Pancreas (tissue), 10 donors: ENCODE measurements around the gene RUNDC3A. TPM values are rescaled to one million over a fixed set of nuclear protein-coding genes. Genes with fewer than 3 reads are reported as not detected.

ENCODE experiments used
- ATAC-seq, 4 donors: fragments of 200-7000 bp; cut with Tn5 transposase; one replicate each; pipeline versions ENCODE4 v1.8.0 to v1.9.1; 2020; ENCODE audit warnings: mild to moderate bottlenecking in 4 of 4, moderate library complexity in 4 of 4
- DNase-seq, 6 donors: peaks; one replicate each; pipeline ENCODE4 v3.0.0-alpha.2; 2020
- FAIRE-seq: peaks from 2 replicates; lab custom pipeline; 2012; peaks lifted over from hg19 to GRCh38; lab: Jason Lieb, UNC
- H3K27ac ChIP-seq, 4 donors: fragments of 200-600 bp; sonication (generic); 1 replicate in 3 of 4; 2 replicates in 1 of 4; pipeline versions ENCODE4 v1.5.0 to v1.8.0; 2020
- H3K27me3 ChIP-seq, 4 donors: fragments of 200-600 bp; one replicate each; pipeline ENCODE4 v1.8.0; 2021
- H3K36me3 ChIP-seq, 3 donors: fragments of 200-600 bp; sonication (generic) in 1 of 3; one replicate each; pipeline versions ENCODE4 v1.5.0 to v1.8.0; 2020 to 2021
- H3K4me1 ChIP-seq, 3 donors: fragments of 200-600 bp; one replicate each; pipeline ENCODE4 v1.8.0; 2021
- H3K4me3 ChIP-seq, 4 donors: fragments of 200-600 bp; sonication (generic) in 2 of 4; one replicate each; pipeline versions ENCODE4 v1.5.0 to v1.8.0; 2020 to 2021
- H3K9me3 ChIP-seq, 4 donors: fragments of 200-600 bp; one replicate each; pipeline ENCODE4 v1.8.0; 2021
- CTCF ChIP-seq, 4 donors: fragments of 200-600 bp; sonication (generic) in 3 of 4; IDR thresholded peaks; one replicate each; pipeline versions ENCODE4 v1.5.0 to v1.8.0; 2021; ENCODE audit warnings: antibody characterized with exemption in 4 of 4
- WGBS, 2 donors: extraction: QIAGEN DNeasy Blood & Tissue Kit; methylation state at CpG; one replicate each; pipeline ENCODE4 v1.1.7; 2013; 5-methylcytosine and 5-hydroxymethylcytosine counted together
- intact Hi-C, 3 donors: fragments of 100-400 bp; cut with DNase I; formaldehyde crosslinking; loops; one replicate each; pipeline versions ENCODE4 v1.11.1 to v1.14.2; 2022
- polyA plus RNA-seq, 2 donors: library from polyadenylated mRNA; stranded (reverse); fragments of 200-250 nt; gene quantifications; one replicate each; pipeline ENCODE4 v1.2.3, GENCODE V29; 2013
- total RNA-seq, 6 donors: library from RNA; stranded (reverse); fragmentation: NEBNext Ultra II Directional in 4 of 6; extraction: Animal tissue kit (Norgen Biotek cat#: 25700) in 4 of 6; gene quantifications; one replicate each; pipeline versions ENCODE4 v1.2.1 to v1.2.4, GENCODE V29; 2021 to 2023
- donor health status: healthy with polysubstance abuse.
- donor health status: DM: no; HTN: no; CAD: no; lungs with moderate emphysema.
- donor health status: DM: no; HTN: no; CAD: no.
- donor health status: control.
- donor health status: control.
- donor health status: Bipolar disorder and iron deficiency.
- donor health status: DM: yes; HTN: yes; CAD: no.
- donor health status: DM: no; HTN: no; CAD: no.
- donor health status: DM: no; HTN: no; CAD: no.
- donor health status: DM: yes; HTN: yes; CAD: no.

Gene RUNDC3A
- total RNA-seq (1 to 10 TPM in 5 of 6 donors, under 1 TPM in 1; 0.56 to 5.0 (median 2.9) TPM), polyA plus RNA-seq (10 to 100 TPM; 24.0 to 59.4 TPM)

- no peak for FAIRE-seq
Measured at GRCh38 chr17:44308320-44308818, at the start of gene RUNDC3A. TSS of gene RUNDC3A (plus strand) at chr17:44308601. CDS start at chr17:44308833, 232 bp downstream.

GRCh38 chr17:44258811-44259351, 49.5 kb upstream of the RUNDC3A start:
- ATAC-seq (no peak), DNase-seq (no peak), FAIRE-seq (no peak)
- Histone ChIP-seq H3K36me3 (no peaks in the 10 kb centered on the region), H3K4me1 (no peaks in the 10 kb centered on the region), H3K4me3 (no peak overlapping the region), H3K9me3 (no peaks in the 10 kb centered on the region), H3K27me3 (no peaks in the 10 kb centered on the region), H3K27ac (no peak overlapping the region)
- no peak for TF ChIP-seq CTCF (IDR thresholded peaks at IDR 0.05)
- 75 to 79% methylated on average over 17 of the region's 17 CpGs for WGBS, 2 donors
- intact Hi-C loops, result no loop called here

More at GRCh38 chr17:44308320-44308818, at the start of gene RUNDC3A:
- Histone ChIP-seq H3K4me3 (peak within 1 kb of the TSS; percentile 18 to 53 (median 49)), H3K27ac (peak within 1 kb of the TSS in 1 of 4 donors; percentile 22), H3K9me3 (no peaks in the 10 kb centered on the region), H3K36me3 (no peaks in the 10 kb centered on the region), H3K4me1 (peaks cover 6 to 8% (median 6%) of the 10 kb centered on the region in 3 donors), H3K27me3 (no peaks in the 10 kb centered on the region)
- 1% methylated on average over 23 to 39 of the region's 39 CpGs for WGBS, 2 donors
- ATAC-seq (peak; percentile 96 to 98 (median 97)), DNase-seq (peak; percentile 83 to 96 (median 92))
- intact Hi-C loops, result no loop called here
- TF ChIP-seq CTCF (IDR thresholded peaks at IDR 0.05), result no peak

- TF ChIP-seq CTCF (IDR thresholded peaks at IDR 0.05), result no peak
- no peaks in the 10 kb centered on the region for H3K4me1 ChIP-seq
- DNase-seq (no peak), FAIRE-seq (no peak), ATAC-seq (no peak)
- H3K9me3 ChIP-seq, result no peaks in the 10 kb centered on the region
- intact Hi-C loops, result no loop called here
- no peaks in the 10 kb centered on the region for H3K36me3 ChIP-seq
- 81 to 83% methylated on average over 6 of the region's 6 CpGs for WGBS, 2 donors
- H3K27me3 ChIP-seq, result no peaks in the 10 kb centered on the region
- H3K4me3 ChIP-seq, result no peak overlapping the region
- H3K27ac ChIP-seq, result no peak overlapping the region
Measured at GRCh38 chr17:44260296-44260695, 48.1 kb upstream of the RUNDC3A start.

- no peak for DNase-seq
- no peaks in the 10 kb centered on the region for H3K27me3 ChIP-seq
- 51 to 57% methylated on average over 11 of the region's 11 CpGs for WGBS, 2 donors
- no peaks in the 10 kb centered on the region for H3K4me1 ChIP-seq
- H3K36me3 ChIP-seq, result no peaks in the 10 kb centered on the region
- no peak for FAIRE-seq
- no peak overlapping the region for H3K27ac ChIP-seq
- H3K4me3 ChIP-seq, result no peak overlapping the region
- intact Hi-C loops, result no loop called here
- no peak for ATAC-seq
- no peaks in the 10 kb centered on the region for H3K9me3 ChIP-seq
- no peak for TF ChIP-seq CTCF (IDR thresholded peaks at IDR 0.05)
Measured at GRCh38 chr17:44262654-44263225, 45.7 kb upstream of the RUNDC3A start.
